H1 (cell line): ENCODE data around the gene NDUFB6. TPM values are rescaled to one million over a fixed set of nuclear protein-coding genes. Genes with fewer than 3 reads are reported as not detected.

Experiments used
- CTCF ChIA-PET: fragments of 300-600 bp; sonication (Branson Sonifier 250); formaldehyde crosslinking; loops from one replicate; lab custom pipeline; 2021; ENCODE audit not compliant: partially characterized antibody; lab: Charles Lee
- POLR2A ChIA-PET: fragments of 300-600 bp; sonication (Branson Sonifier 250); formaldehyde crosslinking; loops from one replicate; lab custom pipeline; 2021; ENCODE audit warnings: inconsistent platforms; ENCODE audit not compliant: partially characterized antibody; lab: Charles Lee
- DNase-seq, 2 experiments: peaks; one replicate each; pipeline versions ENCODE4 v3.0.0 to v3.0.0-alpha.2; 2010 to 2022; ENCODE audit warnings: low spot score in 2 of 2, low read depth in 1 of 2, mixed read lengths in 1 of 2
- FAIRE-seq: peaks from 2 replicates; lab custom pipeline; 2011; peaks lifted over from hg19 to GRCh38; lab: Jason Lieb, UNC
- H2AFZ ChIP-seq: 2 replicates; pipeline ENCODE4 v1.8.1; 2012; ENCODE audit warnings: low read length, inconsistent platforms
- H2AK5ac ChIP-seq: 2 replicates; pipeline ENCODE4 v1.6.1; 2013; ENCODE audit warnings: low read depth, low read length
- H2BK120ac ChIP-seq: replicated peaks from 2 replicates; pipeline ENCODE3; 2013; ENCODE audit warnings: low read depth, low read length, inconsistent platforms
- H2BK12ac ChIP-seq: 2 replicates; pipeline ENCODE4 v1.6.1; 2013; ENCODE audit warnings: low read depth, low read length
- H2BK15ac ChIP-seq: 2 replicates; pipeline ENCODE4 v1.6.1; 2013; ENCODE audit warnings: low read length
- H2BK20ac ChIP-seq: 2 replicates; pipeline ENCODE4 v1.6.1; 2013; ENCODE audit warnings: low read length
- H2BK5ac ChIP-seq: 2 replicates; pipeline ENCODE4 v1.6.1; 2013; ENCODE audit warnings: low read depth, low read length
- H3K14ac ChIP-seq: 2 replicates; pipeline ENCODE4 v1.6.1; 2013; ENCODE audit warnings: inconsistent platforms; ENCODE audit not compliant: insufficient read length
- H3K18ac ChIP-seq: 2 replicates; pipeline ENCODE4 v1.6.1; 2013; ENCODE audit warnings: low read length; ENCODE audit errors: extremely low read depth
- H3K23ac ChIP-seq: 2 replicates; pipeline ENCODE4 v1.6.1; 2013; ENCODE audit warnings: inconsistent platforms; ENCODE audit not compliant: insufficient read length
- H3K23me2 ChIP-seq: 2 replicates; pipeline ENCODE4 v1.6.1; 2013; ENCODE audit warnings: low read depth, low read length
- H3K27ac ChIP-seq: 2 replicates; pipeline ENCODE4 v1.6.1; 2011; ENCODE audit warnings: low read depth, low read length, inconsistent platforms
- H3K27me3 ChIP-seq, 4 experiments: replicated peaks in 1 of 4; 1 replicate in 1 of 4; 2 replicates in 3 of 4; pipeline versions ENCODE4 v1.6.1 to v1.8.1; 2011 to 2013; ENCODE audit warnings: low read length in 3 of 4, mild to moderate bottlenecking in 3 of 4, inconsistent platforms in 2 of 4, mixed read lengths in 2 of 4, moderate library complexity in 1 of 4; ENCODE audit not compliant: control insufficient read depth in 3 of 4, insufficient read depth in 3 of 4; ENCODE audit errors: extremely low read depth in 1 of 4
- H3K36me3 ChIP-seq, 4 experiments: 2 replicates each; pipeline versions ENCODE4 v1.6.1 to v1.8.1; 2011 to 2013; ENCODE audit warnings: mild to moderate bottlenecking in 4 of 4, low read length in 3 of 4, moderate library complexity in 2 of 4, control low read depth in 1 of 4, inconsistent platforms in 1 of 4; ENCODE audit not compliant: insufficient read depth in 4 of 4, control insufficient read depth in 2 of 4
- H3K4ac ChIP-seq: replicated peaks from 2 replicates; pipeline ENCODE3; 2013; ENCODE audit warnings: low read length, low read depth, mixed read lengths, inconsistent platforms; ENCODE audit not compliant: insufficient read length
- H3K4me1 ChIP-seq, 4 experiments: replicated peaks in 1 of 4; 1 replicate in 1 of 4; 2 replicates in 3 of 4; pipeline versions ENCODE4 v1.6.1 to v1.8.1; 2011 to 2013; ENCODE audit warnings: low read length in 3 of 4, inconsistent platforms in 2 of 4, mixed read lengths in 1 of 4; ENCODE audit not compliant: insufficient read depth in 4 of 4, control insufficient read depth in 3 of 4
- H3K4me2 ChIP-seq, 2 experiments: 2 replicates each; pipeline versions ENCODE4 v1.6.1 to v1.8.1; 2011 to 2013; ENCODE audit warnings: low read depth in 2 of 2, low read length in 2 of 2, control low read depth in 1 of 2, inconsistent platforms in 1 of 2, mild to moderate bottlenecking in 1 of 2; ENCODE audit not compliant: insufficient read depth in 1 of 2
- H3K4me3 ChIP-seq, 4 experiments: fragments of 200-600, 300-600 bp in 1 of 4; sonication (generic), shearing (Covaris generic), sonication (Bioruptor Twin) in 1 of 4; 2 replicates each; pipeline versions ENCODE4 v1.5.1 to v1.8.1; 2011 to 2016; ENCODE audit warnings: low read length in 4 of 4, low read depth in 3 of 4, control low read depth in 2 of 4, inconsistent platforms in 2 of 4, mild to moderate bottlenecking in 2 of 4, mixed read lengths in 1 of 4, moderate library complexity in 1 of 4; ENCODE audit not compliant: insufficient read depth in 2 of 4; ENCODE audit errors: extremely low read depth in 1 of 4
- H3K56ac ChIP-seq: replicated peaks from 2 replicates; pipeline ENCODE3; 2013; ENCODE audit warnings: low read depth, mild to moderate bottlenecking, mixed read lengths, low read length, inconsistent platforms; ENCODE audit not compliant: insufficient read length
- H3K79me1 ChIP-seq: 2 replicates; pipeline ENCODE4 v1.6.1; 2013; ENCODE audit warnings: low read depth, low read length, control low read depth
- H3K79me2 ChIP-seq, 2 experiments: 2 replicates each; pipeline versions ENCODE4 v1.6.1 to v1.8.1; 2012 to 2013; ENCODE audit warnings: low read length in 2 of 2, mild to moderate bottlenecking in 2 of 2, inconsistent platforms in 1 of 2; ENCODE audit not compliant: insufficient read depth in 2 of 2, control insufficient read depth in 1 of 2
- H3K9ac ChIP-seq, 4 experiments: replicated peaks in 1 of 4; 1 replicate in 1 of 4; 2 replicates in 3 of 4; pipeline versions ENCODE4 v1.6.1 to v1.8.1; 2011 to 2013; ENCODE audit warnings: low read depth in 3 of 4, low read length in 3 of 4, control low read depth in 2 of 4, mild to moderate bottlenecking in 2 of 4, moderate library complexity in 2 of 4, inconsistent platforms in 1 of 4; ENCODE audit errors: extremely low read depth in 1 of 4
- H3K9me3 ChIP-seq, 2 experiments: 2 replicates each; pipeline versions ENCODE4 v1.6.1 to v1.8.1; 2012 to 2013; ENCODE audit warnings: mild to moderate bottlenecking in 2 of 2, moderate library complexity in 2 of 2, control low read depth in 1 of 2, inconsistent platforms in 1 of 2, low read depth in 1 of 2, low read length in 1 of 2, mixed read lengths in 1 of 2; ENCODE audit not compliant: insufficient read depth in 2 of 2
- H4K20me1 ChIP-seq, 2 experiments: replicated peaks in 1 of 2; 2 replicates each; pipeline versions ENCODE3 to v1.8.1; 2011 to 2013; ENCODE audit warnings: inconsistent platforms in 2 of 2, low read length in 2 of 2, mild to moderate bottlenecking in 1 of 2; ENCODE audit not compliant: insufficient read depth in 2 of 2, control insufficient read depth in 1 of 2
- H4K5ac ChIP-seq: 2 replicates; pipeline ENCODE4 v1.6.1; 2013; ENCODE audit warnings: low read length, low read depth, mixed read lengths, inconsistent platforms; ENCODE audit not compliant: insufficient read length
- H4K8ac ChIP-seq: 2 replicates; pipeline ENCODE4 v1.8.0; 2013; ENCODE audit warnings: mild to moderate bottlenecking, moderate library complexity, low read length, inconsistent platforms; ENCODE audit not compliant: insufficient read depth; ENCODE audit errors: extremely low read depth
- H4K91ac ChIP-seq: replicated peaks from 2 replicates; pipeline ENCODE3; 2013; ENCODE audit warnings: low read length, mixed read lengths, inconsistent platforms; ENCODE audit not compliant: insufficient read length
- ATF2 ChIP-seq: IDR thresholded peaks from 2 replicates; pipeline ENCODE4 v1.6.1; 2012; ENCODE audit warnings: low read length, inconsistent platforms
- BACH1 ChIP-seq: IDR thresholded peaks from 2 replicates; pipeline ENCODE4 v1.6.1; 2012; ENCODE audit warnings: low read length, improper control_type of control experiment
- CREB1 ChIP-seq: IDR thresholded peaks from 2 replicates; pipeline ENCODE4 v1.6.1; 2012; ENCODE audit warnings: inconsistent platforms
- HDAC2 ChIP-seq, 2 experiments: fragments of 300-600 bp in 1 of 2; sonication (generic) in 1 of 2; IDR thresholded peaks; 2 replicates each; pipeline ENCODE4 v1.6.1; 2011 to 2012; ENCODE audit warnings: low read depth in 2 of 2, low read length in 2 of 2, mild to moderate bottlenecking in 2 of 2, moderate library complexity in 2 of 2, borderline replicate concordance in 1 of 2, inconsistent platforms in 1 of 2
- RAD21 ChIP-seq, 2 experiments: IDR thresholded peaks in 1 of 2; conservative IDR thresholded peaks in 1 of 2; 2 replicates each; pipeline ENCODE4 v1.6.1; 2011; ENCODE audit warnings: low read depth in 2 of 2, low read length in 2 of 2, improper control_type of control experiment in 1 of 2, inconsistent platforms in 1 of 2, mild to moderate bottlenecking in 1 of 2, moderate library complexity in 1 of 2
- SAP30 ChIP-seq: fragments of 300-600 bp; sonication (generic); IDR thresholded peaks from 2 replicates; pipeline ENCODE4 v1.7.1; 2012; ENCODE audit warnings: low read length, moderate library complexity, mild to moderate bottlenecking, inconsistent platforms; ENCODE audit not compliant: insufficient read depth, insufficient replicate concordance
- SIN3A ChIP-seq, 2 experiments: IDR thresholded peaks in 1 of 2; conservative IDR thresholded peaks in 1 of 2; 2 replicates each; pipeline ENCODE4 v1.6.1; 2011 to 2012; ENCODE audit warnings: low read length in 2 of 2, improper control_type of control experiment in 1 of 2, low read depth in 1 of 2, mild to moderate bottlenecking in 1 of 2
- SIX5 ChIP-seq: IDR thresholded peaks from 2 replicates; pipeline ENCODE4 v1.6.1; 2011; ENCODE audit warnings: mild to moderate bottlenecking, low read depth, low read length
- TEAD4 ChIP-seq: IDR thresholded peaks from 2 replicates; pipeline ENCODE4 v1.6.1; 2012; ENCODE audit warnings: low read depth, low read length, inconsistent platforms, mixed read lengths
- USF2 ChIP-seq: IDR thresholded peaks from 2 replicates; pipeline ENCODE4 v1.6.1; 2011; ENCODE audit warnings: low read length, improper control_type of control experiment
- polyA plus RNA-seq, 7 experiments: library from polyadenylated mRNA; depleted of rRNA in 3 of 7; stranded (reverse) in 5 of 7; unstranded in 2 of 7; fragments of >200 nt in 5 of 7; fragments of 200-250 nt in 2 of 7; gene quantifications; 1 replicate in 5 of 7; 2 replicates in 1 of 7; 4 replicates in 1 of 7; pipeline versions ENCODE4 v1.2.1 to v1.2.3, GENCODE V29; 2011 to 2013; ENCODE audit warnings: missing spikeins in 2 of 7, mixed read lengths in 2 of 7
- total RNA-seq: library from RNA; stranded (reverse); fragmentation: NEBNext Ultra II Directional; extraction: Animal tissue kit (Norgen Biotek cat#: 25700); gene quantifications from 2 replicates; pipeline ENCODE4 v1.2.1, GENCODE V29; 2021

Gene NDUFB6
- total and polyA plus RNA-seq, 2 of the 8 experiments (the other 6 are each of a cell fraction or from before 2014, with no cell fraction given): 55.8 to 61.4 TPM

GRCh38 chr9:32516241-32516640 is 56.7 kb downstream of the NDUFB6 start:
- Histone ChIP-seq H4K8ac (no peak overlapping the region), H3K9ac (no peak overlapping the region), H3K23ac (no peak overlapping the region), H4K91ac (no peak overlapping the region), H4K5ac (no peak overlapping the region), H2AFZ (no peak overlapping the region), H3K14ac (no peak overlapping the region), H3K36me3 (peaks cover 0 to 14% (median 5%) of the 10 kb centered on the region in 4 experiments; a peak in 3 of 8 replicates), H3K27me3 (no peaks in the 10 kb centered on the region), H3K4ac (no peak overlapping the region), H2BK15ac (no peak overlapping the region), H2BK12ac (no peak overlapping the region), H3K23me2 (no peaks in the 10 kb centered on the region), H3K27ac (no peak overlapping the region), H3K4me1 (no peaks in the 10 kb centered on the region), H3K79me2 (no peaks in the 10 kb centered on the region), H3K4me3 (no peak overlapping the region), H2AK5ac (no peak overlapping the region), H3K56ac (no peak overlapping the region), H2BK5ac (no peak overlapping the region), H3K18ac (no peak overlapping the region), H3K9me3 (peaks cover 30 to 35% of the 10 kb centered on the region in 2 experiments), H3K79me1 (no peaks in the 10 kb centered on the region), H2BK120ac (no peak overlapping the region), H2BK20ac (no peak overlapping the region), H3K4me2 (no peak overlapping the region), H4K20me1 (no peaks in the 10 kb centered on the region)
- TF ChIP-seq CREB1: no peak
- no peak for TF ChIP-seq RAD21 (IDR thresholded peaks at IDR 0.05 in 1 of 2, conservative IDR thresholded peaks at IDR 0.05 in 1 of 2; ENCODE audit: low read depth in 2 of 2, low read length in 2 of 2)
- TF ChIP-seq BACH1: no peak
- TF ChIP-seq HDAC2 (IDR thresholded peaks at IDR 0.05; ENCODE audit: borderline replicate concordance in 1 of 2, low read depth in 2 of 2, low read length in 2 of 2): no peak
- no peak for TF ChIP-seq SAP30
- TF ChIP-seq USF2: no peak
- TF ChIP-seq SIX5: no peak
- no peak for TF ChIP-seq TEAD4
- TF ChIP-seq ATF2: no peak
- TF ChIP-seq SIN3A (conservative IDR thresholded peaks at IDR 0.05 in 1 of 2, IDR thresholded peaks at IDR 0.05 in 1 of 2; ENCODE audit: low read depth in 1 of 2, low read length in 2 of 2): no peak
- DNase-seq (no peak), FAIRE-seq (no peak)
- ChIA-PET POLR2A (interaction anchor here (1.6 kb wide), 1 partner anchor 35 kb away, joined by 4 read pairs; no protein-coding TSS in a partner anchor), CTCF (interaction anchor here (2.0 kb wide), 1 partner anchor 10 kb away, joined by 8 read pairs; the partner anchor contains the start of gene RIGI)
